Lower leg skin (tissue), 4 donors: Measurements from ENCODE around the gene GABPB2. TPM values are rescaled to one million over a fixed set of nuclear protein-coding genes. Genes with fewer than 3 reads are reported as not detected.

Experiments used
- DNase-seq, 2 donors: peaks; one replicate each; pipeline ENCODE4 v3.0.0-alpha.2; 2019; ENCODE audit warnings: low spot score in 2 of 2
- H3K4me3 ChIP-seq: fragments of 200-600 bp; sonication (generic); 2 replicates; pipeline ENCODE4 v1.5.1; 2017; ENCODE audit warnings: mild to moderate bottlenecking, low read depth; ENCODE audit not compliant: poor library complexity, severe bottlenecking
- POLR2A ChIP-seq, 2 donors: fragments of 450-650 bp; IDR thresholded peaks; one replicate each; pipeline ENCODE4 v1.6.1; 2016 to 2017; ENCODE audit warnings: antibody characterized with exemption in 2 of 2, mild to moderate bottlenecking in 1 of 2, moderate library complexity in 1 of 2
- WGBS, 2 donors: methylation state at CpG; one replicate each; pipeline ENCODE4 v1.1.5; 2018; 5-methylcytosine and 5-hydroxymethylcytosine counted together
- intact Hi-C: fragments of 100-400 bp; cut with DNase I; formaldehyde crosslinking; loops from one replicate; pipeline ENCODE4 v1.15.0; 2023; ENCODE audit warnings: low total_unique reads
- total RNA-seq, 4 donors: library from RNA; depleted of rRNA; stranded (reverse); fragments of >200 nt; gene quantifications; one replicate each; pipeline ENCODE4 v1.1.0, GENCODE V29; 2016
- TF ChIP-seq, protein P1 (sequence below), 3 donors: fragments of 450-650 bp; IDR thresholded peaks; one replicate each; pipeline ENCODE4 v1.5.1; 2016; ENCODE audit warnings: antibody characterized with exemption in 3 of 3, mild to moderate bottlenecking in 3 of 3, moderate library complexity in 2 of 3

Gene GABPB2
- total RNA-seq, 4 donors from 2014 or later: 8.1 to 16.6 (median 11.0) TPM

DNA sequence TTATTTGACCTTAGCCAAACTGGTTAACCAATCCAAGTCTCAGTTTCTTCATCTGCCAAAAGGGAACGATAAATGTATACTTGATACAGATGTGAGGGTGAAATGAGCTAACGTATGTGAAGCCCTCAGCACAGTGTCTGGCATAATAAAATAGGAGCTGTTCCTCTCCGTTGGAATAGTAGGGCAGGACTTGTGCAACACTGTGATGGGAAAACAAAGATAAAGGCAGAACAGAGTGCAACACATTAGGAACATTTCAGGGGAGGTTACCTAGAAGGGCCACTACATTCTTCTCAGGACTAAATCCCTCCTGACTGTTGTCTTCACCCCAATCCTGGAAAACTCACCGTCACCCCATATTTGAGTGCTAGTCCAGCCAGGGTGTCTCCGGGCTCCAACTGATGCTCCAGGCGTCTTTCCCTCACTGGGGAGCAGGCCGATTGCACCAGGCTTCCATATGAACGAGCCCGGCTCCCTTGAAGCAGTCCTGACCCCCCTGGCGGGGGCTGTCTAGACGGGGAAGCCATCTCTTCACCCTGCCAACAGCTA is 94.2 kb downstream of the GABPB2 start:
- no peak for DNase-seq
- TF ChIP-seq, protein P1, sequence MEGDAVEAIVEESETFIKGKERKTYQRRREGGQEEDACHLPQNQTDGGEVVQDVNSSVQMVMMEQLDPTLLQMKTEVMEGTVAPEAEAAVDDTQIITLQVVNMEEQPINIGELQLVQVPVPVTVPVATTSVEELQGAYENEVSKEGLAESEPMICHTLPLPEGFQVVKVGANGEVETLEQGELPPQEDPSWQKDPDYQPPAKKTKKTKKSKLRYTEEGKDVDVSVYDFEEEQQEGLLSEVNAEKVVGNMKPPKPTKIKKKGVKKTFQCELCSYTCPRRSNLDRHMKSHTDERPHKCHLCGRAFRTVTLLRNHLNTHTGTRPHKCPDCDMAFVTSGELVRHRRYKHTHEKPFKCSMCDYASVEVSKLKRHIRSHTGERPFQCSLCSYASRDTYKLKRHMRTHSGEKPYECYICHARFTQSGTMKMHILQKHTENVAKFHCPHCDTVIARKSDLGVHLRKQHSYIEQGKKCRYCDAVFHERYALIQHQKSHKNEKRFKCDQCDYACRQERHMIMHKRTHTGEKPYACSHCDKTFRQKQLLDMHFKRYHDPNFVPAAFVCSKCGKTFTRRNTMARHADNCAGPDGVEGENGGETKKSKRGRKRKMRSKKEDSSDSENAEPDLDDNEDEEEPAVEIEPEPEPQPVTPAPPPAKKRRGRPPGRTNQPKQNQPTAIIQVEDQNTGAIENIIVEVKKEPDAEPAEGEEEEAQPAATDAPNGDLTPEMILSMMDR (IDR thresholded peaks at IDR 0.05): no peak
- TF ChIP-seq POLR2A (IDR thresholded peaks at IDR 0.05): no peak
- intact Hi-C loops: no loop called here
- WGBS, 2 donors: 21 to 23% methylated on average over 11 of the region's 11 CpGs
- H3K4me3 ChIP-seq: peak overlapping the region; percentile 44

DNA sequence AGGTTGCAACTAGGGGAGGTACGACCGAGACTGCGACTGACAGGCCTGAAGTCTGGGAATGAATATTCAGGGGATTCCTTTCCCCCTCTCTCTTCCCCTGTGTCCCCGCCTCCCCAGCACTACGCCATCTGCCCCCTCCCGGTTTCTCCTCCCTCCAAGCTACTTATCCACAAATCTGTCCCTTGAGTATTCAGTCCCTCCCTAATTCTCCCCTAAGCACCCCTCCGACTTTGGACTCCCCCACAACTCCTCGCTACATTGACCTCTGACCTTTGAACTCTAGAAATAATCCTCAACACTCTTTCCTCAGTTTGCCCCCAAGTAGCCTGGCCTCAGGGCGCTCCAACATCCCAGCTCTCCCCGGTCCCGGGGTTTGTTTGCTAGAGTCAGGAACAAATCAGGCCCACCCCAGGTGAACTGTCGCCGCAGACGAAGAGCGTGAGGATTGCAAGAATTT is 94.7 kb downstream of the GABPB2 start:
- intact Hi-C loops: no loop called here
- peak overlapping the region; percentile 44 for H3K4me3 ChIP-seq
- peak; percentile 52 to 92 for DNase-seq
- TF ChIP-seq, protein P1 (IDR thresholded peaks at IDR 0.05): no peak
- TF ChIP-seq POLR2A (IDR thresholded peaks at IDR 0.05): no peak
- WGBS, 2 donors: 6 to 8% methylated on average over 15 of the region's 15 CpGs

DNA sequence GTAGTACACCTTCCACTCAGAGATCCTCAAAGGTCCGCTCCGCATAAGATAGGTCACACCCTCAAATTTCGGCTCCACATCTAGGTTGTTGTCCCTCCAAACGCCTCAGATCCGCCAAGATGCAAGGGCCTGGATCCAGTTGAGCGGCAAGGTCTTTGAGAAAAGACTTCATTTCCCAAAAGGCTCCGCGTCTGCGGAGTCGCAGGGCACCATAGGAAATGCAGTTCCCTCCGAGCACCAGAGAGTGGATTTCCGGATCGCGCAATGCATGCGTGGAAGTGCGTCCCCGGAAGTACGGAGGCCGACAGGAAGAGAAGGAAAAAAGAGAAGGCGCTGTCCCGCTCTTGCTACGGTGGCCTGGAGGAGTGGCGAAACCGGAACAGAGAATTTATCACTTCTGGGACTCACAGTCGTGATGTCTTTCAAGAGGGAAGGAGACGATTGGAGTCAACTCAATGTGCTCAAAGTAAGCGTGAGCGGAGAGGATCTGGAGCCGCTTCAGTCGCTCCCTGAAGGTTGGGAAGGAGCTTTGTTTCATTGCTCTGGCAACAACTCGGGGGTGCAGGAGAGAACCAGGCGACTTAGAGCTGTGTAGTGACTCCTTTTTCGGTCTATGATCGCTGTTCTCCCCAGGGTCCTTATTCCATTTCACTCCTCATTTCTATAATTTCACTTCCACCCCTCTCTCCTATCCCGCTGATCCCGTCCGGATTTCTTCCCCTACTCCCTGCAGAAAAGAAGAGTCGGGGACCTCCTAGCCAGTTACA is 95.4 kb downstream of the GABPB2 start, which contains the start of the genes LYSMD1 and SCNM1:
TSS of gene LYSMD1 (minus strand) at position 165 of the 767 bp plus-strand sequence. CDS start 644 bp downstream, outside the sequence.
TSS of gene SCNM1 (plus strand) at position 407 of the 767 bp plus-strand sequence. CDS start at position 416, 9 bp downstream.
- no peak for TF ChIP-seq POLR2A (IDR thresholded peaks at IDR 0.05)
- TF ChIP-seq, protein P1 (IDR thresholded peaks at IDR 0.05): no peak
- WGBS, 2 donors: 0 to 1% methylated on average over 38 of the region's 38 CpGs
- intact Hi-C loops: no loop called here
- H3K4me3 ChIP-seq: peak within 1 kb of the TSS; percentile 65
- DNase-seq: peak; percentile 98 to 99

DNA sequence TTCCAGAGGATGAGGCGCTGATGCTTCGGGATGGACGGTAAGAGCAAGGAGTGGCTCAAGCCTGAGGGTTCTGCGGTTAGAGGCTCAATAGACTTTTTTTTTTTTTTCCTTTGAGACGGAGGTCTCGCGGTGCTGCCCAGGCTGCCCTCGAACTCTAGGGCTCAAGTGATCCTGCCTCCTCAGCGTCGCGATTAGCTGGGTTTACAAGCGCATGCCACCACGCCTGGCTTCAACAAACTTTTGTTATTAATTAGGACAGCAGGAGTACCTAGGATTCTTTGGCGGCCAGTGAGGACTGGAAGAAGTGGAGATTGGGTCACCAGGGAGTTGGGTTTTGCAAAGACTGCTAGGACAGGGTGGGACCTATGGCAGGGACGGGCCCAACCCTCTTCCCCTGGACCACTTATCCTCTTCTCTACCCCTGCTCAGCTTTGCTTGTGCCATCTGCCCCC is 96.0 kb downstream of the GABPB2 start:
- intact Hi-C loops: no loop called here

DNA sequence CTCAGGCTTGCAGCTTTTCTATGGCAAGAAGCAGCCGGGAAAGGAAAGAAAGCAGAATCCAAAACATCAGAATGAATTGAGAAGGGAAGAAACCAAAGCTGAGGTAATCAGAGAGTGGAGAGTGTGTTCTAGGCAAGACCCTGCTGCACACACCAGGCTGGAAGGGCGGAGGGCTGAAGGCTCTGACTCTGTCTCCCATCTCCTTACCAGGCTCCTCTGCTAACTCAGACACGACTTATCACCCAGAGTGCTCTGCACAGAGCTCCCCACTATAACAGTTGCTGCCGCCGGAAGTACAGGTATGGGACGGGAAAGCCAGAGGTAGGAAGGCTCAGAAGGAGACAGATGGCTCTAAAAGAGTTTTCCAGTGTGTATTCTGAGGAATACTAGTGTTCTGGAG is 96.6 kb downstream of the GABPB2 start:
- WGBS, 2 donors: 82 to 89% methylated on average over 6 of the region's 6 CpGs
- no peak for DNase-seq
- no peak overlapping the region for H3K4me3 ChIP-seq
- TF ChIP-seq, protein P1 (IDR thresholded peaks at IDR 0.05): no peak
- no peak for TF ChIP-seq POLR2A (IDR thresholded peaks at IDR 0.05)
- intact Hi-C loops: no loop called here

More for the DNA sequence above, 96.0 kb downstream of the GABPB2 start:
- 2 to 4% methylated on average over 15 of the region's 15 CpGs for WGBS, 2 donors
- peak overlapping the region; percentile 65 for H3K4me3 ChIP-seq
- DNase-seq: no peak
- TF ChIP-seq, protein P1 (IDR thresholded peaks at IDR 0.05): no peak
- no peak for TF ChIP-seq POLR2A (IDR thresholded peaks at IDR 0.05)
